Keratinocyte (primary cell): ENCODE results near the gene DGKH. TPM values are rescaled to one million over a fixed set of nuclear protein-coding genes. Genes with fewer than 3 reads are reported as not detected.

Experiments
- DNase-seq: peaks from one replicate; pipeline ENCODE4 v3.0.0-alpha.2; 2011; ENCODE audit warnings: low read depth, missing footprints, low spot score
- FAIRE-seq: peaks from 2 replicates; lab custom pipeline; 2011; peaks lifted over from hg19 to GRCh38; lab: Jason Lieb, UNC
- H2AFZ ChIP-seq: 2 replicates; pipeline ENCODE4 v1.6.0; 2012; ENCODE audit warnings: low read length, control low read depth, inconsistent platforms; ENCODE audit not compliant: control insufficient read depth
- H3K27ac ChIP-seq: 2 replicates; pipeline ENCODE4 v1.5.1; 2011; ENCODE audit warnings: low read length; ENCODE audit not compliant: control insufficient read depth, insufficient read depth
- H3K27me3 ChIP-seq: 3 replicates; pipeline ENCODE4 v1.6.0; 2011; ENCODE audit warnings: low read length; ENCODE audit not compliant: control insufficient read depth, insufficient read depth; ENCODE audit errors: extremely low read depth
- H3K36me3 ChIP-seq, 2 experiments: 2 replicates in 1 of 2; 3 replicates in 1 of 2; pipeline ENCODE4 v1.5.1; 2011; ENCODE audit warnings: low read length in 2 of 2, mild to moderate bottlenecking in 1 of 2; ENCODE audit not compliant: control insufficient read depth in 2 of 2, insufficient read depth in 2 of 2; ENCODE audit errors: extremely low read depth in 1 of 2
- H3K4me1 ChIP-seq: 3 replicates; pipeline ENCODE4 v1.5.1; 2011; ENCODE audit warnings: low read length; ENCODE audit not compliant: control insufficient read depth, insufficient read depth; ENCODE audit errors: extremely low read depth
- H3K4me2 ChIP-seq: 3 replicates; pipeline ENCODE4 v1.6.0; 2011; ENCODE audit warnings: low read depth, low read length; ENCODE audit not compliant: control insufficient read depth, insufficient read depth; ENCODE audit errors: extremely low read depth
- H3K4me3 ChIP-seq, 3 experiments: fragments of 200-600 bp in 1 of 3; sonication (generic) in 1 of 3; 2 replicates in 2 of 3; 3 replicates in 1 of 3; pipeline ENCODE4 v1.5.1; 2011 to 2016; ENCODE audit warnings: low read length in 3 of 3, mild to moderate bottlenecking in 3 of 3, control low read depth in 2 of 3, inconsistent platforms in 1 of 3, low read depth in 1 of 3, mixed read lengths in 1 of 3, mixed run types in 1 of 3, moderate library complexity in 1 of 3; ENCODE audit not compliant: control insufficient read depth in 2 of 3, insufficient read depth in 2 of 3; ENCODE audit errors: extremely low read depth in 1 of 3
- H3K79me2 ChIP-seq: 2 replicates; pipeline ENCODE4 v1.6.0; 2012; ENCODE audit warnings: low read length; ENCODE audit not compliant: control insufficient read depth, insufficient read depth
- H3K9ac ChIP-seq: 3 replicates; pipeline ENCODE4 v1.6.0; 2011; ENCODE audit warnings: low read length; ENCODE audit not compliant: control insufficient read depth, insufficient read depth; ENCODE audit errors: extremely low read depth
- H3K9me1 ChIP-seq: 3 replicates; pipeline ENCODE4 v1.6.0; 2011; ENCODE audit warnings: low read length; ENCODE audit not compliant: control insufficient read depth, insufficient read depth; ENCODE audit errors: extremely low read depth
- H3K9me3 ChIP-seq: 2 replicates; pipeline ENCODE4 v1.5.1; 2012; ENCODE audit warnings: low read depth, low read length; ENCODE audit not compliant: control insufficient read depth
- H4K20me1 ChIP-seq: 3 replicates; pipeline ENCODE4 v1.6.0; 2011; ENCODE audit warnings: low read length; ENCODE audit not compliant: control insufficient read depth, insufficient read depth; ENCODE audit errors: extremely low read depth
- CTCF ChIP-seq, 3 experiments: IDR thresholded peaks in 1 of 3; conservative IDR thresholded peaks in 1 of 3; optimal IDR thresholded peaks in 1 of 3; 2 replicates in 2 of 3; 3 replicates in 1 of 3; pipeline versions ENCODE3 to v1.5.1; 2011; ENCODE audit warnings: low read length in 3 of 3, mild to moderate bottlenecking in 3 of 3, moderate library complexity in 2 of 3, control low read depth in 1 of 3, inconsistent platforms in 1 of 3; ENCODE audit not compliant: insufficient read depth in 2 of 3; ENCODE audit errors: extremely low read depth in 1 of 3
- EZH2 ChIP-seq: IDR thresholded peaks from one replicate; pipeline ENCODE4 v1.6.1; 2012; ENCODE audit warnings: inconsistent platforms, mild to moderate bottlenecking, low read length, moderate library complexity
- dilution Hi-C: fragments of 300-500 bp; cut with MboI; formaldehyde crosslinking; loops from one replicate; pipeline ENCODE4 v1.7.0; 2020; ENCODE audit warnings: low sequenced_read_pairs; ENCODE audit not compliant: extremely low pct_ligation_motif_present
- polyA minus RNA-seq, 3 experiments: library from RNA; depleted of rRNA, polyadenylated mRNA; stranded (reverse); fragments of >200 nt; gene quantifications; 1 replicate in 1 of 3; 2 replicates in 1 of 3; 3 replicates in 1 of 3; pipeline ENCODE4 v1.2.3, GENCODE V29; 2011
- polyA plus RNA-seq, 5 experiments: library from polyadenylated mRNA; depleted of rRNA in 3 of 5; stranded (reverse) in 3 of 5; stranded (forward) in 1 of 5; unstranded in 1 of 5; fragments of >200 nt; gene quantifications; 1 replicate in 1 of 5; 2 replicates in 3 of 5; 3 replicates in 1 of 5; pipeline versions ENCODE4 v1.2.1 to v1.2.3, GENCODE V29; 2011 to 2012; ENCODE audit warnings: missing spikeins in 2 of 5, low read depth in 1 of 5, low replicate concordance in 1 of 5

DGKH gene
- polyA plus RNA-seq (8.1 to 12.8 TPM (median 12.5 TPM) in 3 replicates), polyA minus RNA-seq (15.2 to 64.7 TPM (median 51.7 TPM) in 3 replicates)
- polyA plus RNA-seq (2011; ENCODE audit: low read depth), result 8.2 TPM
- polyA plus RNA-seq (2011; cell fraction: cytosol; rRNA removed), result 6.9 and 12.8 TPM in 2 replicates
- polyA plus RNA-seq (2011; cell fraction: nucleus; rRNA removed), result 28.5 and 29.9 TPM in 2 replicates
- polyA plus RNA-seq (2012; ENCODE audit: low replicate concordance), result 6.6 and 6.9 TPM in 2 replicates
- 20.7 TPM for polyA minus RNA-seq (2011; cell fraction: cytosol; rRNA and poly(A)+ RNA removed)
- polyA minus RNA-seq (2011; cell fraction: nucleus; rRNA and poly(A)+ RNA removed), result 43.5 and 112 TPM in 2 replicates

GRCh38 chr13:42048342-42048683 is at the start of gene DGKH:
Gene DGKH, plus strand, starts transcription at chr13:42048648. Its CDS starts 126 bp downstream, at chr13:42048774.
- FAIRE-seq (no peak), DNase-seq (no peak)
- Histone ChIP-seq H4K20me1 (no peaks in the 10 kb centered on the region), H3K27me3 (no peaks in the 10 kb centered on the region), H3K4me1 (peaks cover 18% of the 10 kb centered on the region), H2AFZ (peak within 1 kb of the TSS; percentile 77), H3K9me3 (no peaks in the 10 kb centered on the region), H3K36me3 (peaks cover 3 to 4% of the 10 kb centered on the region in 2 experiments), H3K4me2 (peak within 1 kb of the TSS; percentile 92), H3K79me2 (peaks cover 75% of the 10 kb centered on the region), H3K27ac (peak within 1 kb of the TSS; percentile 77), H3K9me1 (no peaks in the 10 kb centered on the region), H3K4me3 (peak within 1 kb of the TSS; percentile 87 to 91 (median 87)), H3K9ac (peak within 1 kb of the TSS; percentile 81)
- dilution Hi-C loops, result no loop called here
- TF ChIP-seq CTCF (optimal IDR thresholded peaks at IDR 0.05 in 1 of 3, IDR thresholded peaks at IDR 0.05 in 1 of 3, conservative IDR thresholded peaks at IDR 0.05 in 1 of 3; ENCODE audit: extremely low read depth in 1 of 3, insufficient read depth in 2 of 3, low read length in 3 of 3) (no peak), EZH2 (no peak)

GRCh38 chr13:42000846-42001245 is 47.6 kb upstream of the DGKH start:
- Histone ChIP-seq H4K20me1 (no peaks in the 10 kb centered on the region), H3K9me1 (no peaks in the 10 kb centered on the region), H3K4me2 (no peak overlapping the region), H3K9me3 (no peaks in the 10 kb centered on the region), H3K79me2 (no peaks in the 10 kb centered on the region), H2AFZ (no peak overlapping the region), H3K4me1 (peaks cover 5% of the 10 kb centered on the region), H3K27ac (no peak overlapping the region), H3K27me3 (no peaks in the 10 kb centered on the region), H3K9ac (no peak overlapping the region), H3K36me3 (no peaks in the 10 kb centered on the region), H3K4me3 (no peak overlapping the region)
- DNase-seq (no peak), FAIRE-seq (no peak)
- dilution Hi-C loops, result no loop called here
- no peak for TF ChIP-seq CTCF (optimal IDR thresholded peaks at IDR 0.05 in 1 of 3, IDR thresholded peaks at IDR 0.05 in 1 of 3, conservative IDR thresholded peaks at IDR 0.05 in 1 of 3; ENCODE audit: extremely low read depth in 1 of 3, insufficient read depth in 2 of 3, low read length in 3 of 3)
- no peak for TF ChIP-seq EZH2
